ENCODE data around the gene DTX3. TPM values are rescaled to one million over a fixed set of nuclear protein-coding genes. Genes with fewer than 3 reads are reported as not detected.
"Not testable (repeated sequence)": the region's sequence is repeated elsewhere in the genome, so short reads cannot be mapped to it uniquely, and the experiment has no call there.

DTX3 gene
- total RNA-seq, 1 donor, result 22.9 TPM

- no peak overlapping the region for H3K4me3 ChIP-seq (ENCODE audit: low read depth, low read length)
- DNase-seq (ENCODE audit: low read depth), result no peak
- TF ChIP-seq, protein P1, sequence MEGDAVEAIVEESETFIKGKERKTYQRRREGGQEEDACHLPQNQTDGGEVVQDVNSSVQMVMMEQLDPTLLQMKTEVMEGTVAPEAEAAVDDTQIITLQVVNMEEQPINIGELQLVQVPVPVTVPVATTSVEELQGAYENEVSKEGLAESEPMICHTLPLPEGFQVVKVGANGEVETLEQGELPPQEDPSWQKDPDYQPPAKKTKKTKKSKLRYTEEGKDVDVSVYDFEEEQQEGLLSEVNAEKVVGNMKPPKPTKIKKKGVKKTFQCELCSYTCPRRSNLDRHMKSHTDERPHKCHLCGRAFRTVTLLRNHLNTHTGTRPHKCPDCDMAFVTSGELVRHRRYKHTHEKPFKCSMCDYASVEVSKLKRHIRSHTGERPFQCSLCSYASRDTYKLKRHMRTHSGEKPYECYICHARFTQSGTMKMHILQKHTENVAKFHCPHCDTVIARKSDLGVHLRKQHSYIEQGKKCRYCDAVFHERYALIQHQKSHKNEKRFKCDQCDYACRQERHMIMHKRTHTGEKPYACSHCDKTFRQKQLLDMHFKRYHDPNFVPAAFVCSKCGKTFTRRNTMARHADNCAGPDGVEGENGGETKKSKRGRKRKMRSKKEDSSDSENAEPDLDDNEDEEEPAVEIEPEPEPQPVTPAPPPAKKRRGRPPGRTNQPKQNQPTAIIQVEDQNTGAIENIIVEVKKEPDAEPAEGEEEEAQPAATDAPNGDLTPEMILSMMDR (IDR thresholded peaks at IDR 0.05; ENCODE audit: insufficient read depth, low read depth, low read length), result no peak
These were observed 35.8 kb upstream of the DTX3 start for GRCh38 chr12:57568838-57569237.

- no peak overlapping the region for H3K4me3 ChIP-seq (ENCODE audit: low read depth, low read length)
- no peak for DNase-seq (ENCODE audit: low read depth)
- TF ChIP-seq, protein P1 (IDR thresholded peaks at IDR 0.05; ENCODE audit: insufficient read depth, low read depth, low read length), result no peak
These were observed 34.8 kb upstream of the DTX3 start for GRCh38 chr12:57569858-57570257.

DNA sequence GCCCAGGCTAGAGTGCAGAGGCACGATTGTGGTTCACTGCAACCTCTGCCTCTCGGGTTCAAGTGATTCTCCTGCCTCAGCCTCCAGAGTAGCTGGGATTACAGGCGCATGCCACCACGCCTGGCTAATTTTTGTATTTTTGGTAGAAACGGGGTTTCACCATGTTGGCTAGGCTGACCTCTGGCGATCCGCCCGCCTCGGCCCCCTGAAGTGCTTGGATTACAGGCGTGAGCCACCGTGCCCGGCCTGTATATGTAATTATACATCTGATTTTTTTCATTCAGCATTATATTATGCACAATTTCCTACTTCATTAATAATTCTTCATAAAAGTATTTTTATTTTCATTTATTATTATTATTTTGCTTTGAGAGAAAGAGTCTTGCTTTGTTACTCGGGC, 34.2 kb upstream of the DTX3 start:
- DNase-seq (ENCODE audit: low read depth); H3K4me3 ChIP-seq (ENCODE audit: low read depth, low read length): not testable (repeated sequence)

DNA sequence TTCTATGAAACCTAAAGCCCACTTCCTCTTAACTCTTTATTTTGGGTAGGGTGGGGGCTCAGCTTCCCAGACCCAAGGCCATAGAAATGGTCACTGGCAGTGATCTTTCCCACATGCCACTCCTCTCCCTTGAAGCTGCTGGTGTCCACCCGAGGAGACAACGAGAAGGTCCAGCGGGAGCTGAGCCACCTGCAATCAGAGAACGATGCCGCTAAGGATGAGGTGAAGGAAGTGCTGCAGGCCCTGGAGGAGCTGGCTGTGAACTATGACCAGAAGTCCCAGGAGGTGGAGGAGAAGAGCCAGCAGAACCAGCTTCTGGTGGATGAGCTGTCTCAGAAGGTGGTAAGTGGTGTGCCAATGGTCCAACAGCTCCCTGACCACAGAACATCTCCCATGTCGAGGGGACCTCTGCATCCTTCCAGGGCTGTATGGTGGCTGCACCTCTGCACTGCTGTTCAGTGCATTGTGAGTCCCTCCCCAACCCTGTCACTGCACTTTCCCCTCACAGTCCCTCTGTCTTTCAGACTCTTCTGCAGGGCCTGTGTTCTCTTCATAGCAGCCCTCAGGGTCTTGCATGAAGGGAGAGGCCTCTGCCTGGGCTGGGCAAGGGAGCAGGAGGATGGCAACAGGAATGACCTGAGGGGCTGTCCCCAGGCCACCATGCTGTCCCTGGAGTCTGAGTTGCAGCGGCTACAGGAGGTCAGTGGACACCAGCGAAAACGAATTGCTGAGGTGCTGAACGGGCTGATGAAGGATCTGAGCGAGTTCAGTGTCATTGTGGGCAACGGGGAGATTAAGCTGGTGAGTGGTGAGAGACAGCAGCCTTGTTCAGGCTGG, 32.5 kb upstream of the DTX3 start:
- H3K4me3 ChIP-seq (ENCODE audit: low read depth, low read length), result no peak overlapping the region
- TF ChIP-seq, protein P1 (IDR thresholded peaks at IDR 0.05; ENCODE audit: insufficient read depth, low read depth, low read length), result no peak
- DNase-seq (ENCODE audit: low read depth), result no peak

DNA sequence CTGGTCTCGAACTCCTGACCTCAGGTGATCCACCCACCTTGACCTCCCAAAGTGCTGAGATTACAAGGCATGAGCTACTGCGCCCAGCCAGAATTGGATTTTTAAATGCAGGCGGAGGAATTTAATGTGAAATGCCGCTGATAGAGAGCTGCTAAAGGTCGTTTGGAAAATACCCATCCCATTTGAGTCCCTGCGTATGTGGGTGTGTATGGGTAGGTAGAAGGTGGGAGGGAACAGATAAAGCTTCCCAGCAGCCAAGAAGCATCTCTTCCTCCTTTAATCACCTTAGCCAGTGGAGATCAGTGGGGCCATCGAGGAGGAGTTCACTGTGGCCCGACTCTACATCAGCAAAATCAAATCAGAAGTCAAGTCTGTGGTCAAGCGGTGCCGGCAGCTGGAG, 29.8 kb upstream of the DTX3 start:
- H3K4me3 ChIP-seq (ENCODE audit: low read depth, low read length), result no peak overlapping the region
- TF ChIP-seq, protein P1 (IDR thresholded peaks at IDR 0.05; ENCODE audit: insufficient read depth, low read depth, low read length), result no peak
- DNase-seq (ENCODE audit: low read depth), result no peak

GRCh38 chr12:57575771-57576612, 28.6 kb upstream of the DTX3 start:
- DNase-seq (ENCODE audit: low read depth), result no peak
- TF ChIP-seq, protein P1 (IDR thresholded peaks at IDR 0.05; ENCODE audit: insufficient read depth, low read depth, low read length), result no peak
- H3K4me3 ChIP-seq (ENCODE audit: low read depth, low read length), result no peak overlapping the region

DNA sequence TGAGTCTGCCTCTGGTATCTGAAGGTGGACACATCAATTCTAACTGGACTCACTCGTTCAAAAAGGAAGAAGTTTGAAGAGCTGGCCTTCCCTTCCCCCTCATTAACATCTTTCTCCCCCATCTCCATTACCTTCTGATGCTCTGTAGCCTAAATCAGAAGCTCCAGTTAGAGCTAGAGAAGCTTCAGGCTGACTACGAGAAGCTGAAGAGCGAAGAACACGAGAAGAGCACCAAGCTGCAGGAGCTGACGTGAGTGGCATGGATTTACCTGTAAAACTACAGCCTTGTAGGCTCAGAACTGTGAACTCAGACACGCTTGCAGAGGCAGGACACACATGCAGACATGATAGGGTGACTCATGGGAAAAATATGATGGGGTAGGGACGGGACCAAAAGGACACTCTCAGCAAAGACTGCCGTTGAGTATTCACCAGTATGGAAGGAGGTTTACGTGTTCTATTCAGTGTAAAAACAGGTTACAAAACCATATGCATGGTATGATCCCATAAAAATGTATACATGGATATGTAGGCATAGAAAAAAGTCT, 27.9 kb upstream of the DTX3 start:
- TF ChIP-seq, protein P1 (IDR thresholded peaks at IDR 0.05; ENCODE audit: insufficient read depth, low read depth, low read length), result no peak
- H3K4me3 ChIP-seq (ENCODE audit: low read depth, low read length), result no peak overlapping the region
- DNase-seq (ENCODE audit: low read depth), result no peak

Measured in fibroblast of villous mesenchyme (primary cell).